Choroid plexus epithelial cell (primary cell): ENCODE data around the gene DNAH8.

Source experiments
- DNase-seq: peaks from one replicate; pipeline ENCODE4 v3.0.0-alpha.2; 2010; ENCODE audit warnings: low read depth
- H3K4me3 ChIP-seq: 2 replicates; pipeline ENCODE4 v1.5.1; 2011; ENCODE audit warnings: low read depth, mild to moderate bottlenecking, control low read depth, low read length, moderate library complexity
- TF ChIP-seq, protein P1 (sequence below): conservative IDR thresholded peaks from 2 replicates; pipeline ENCODE4 v1.5.1; 2011; ENCODE audit warnings: low read depth, mild to moderate bottlenecking, control low read depth, inconsistent platforms, low read length, moderate library complexity

The DNAH8 gene

DNA sequence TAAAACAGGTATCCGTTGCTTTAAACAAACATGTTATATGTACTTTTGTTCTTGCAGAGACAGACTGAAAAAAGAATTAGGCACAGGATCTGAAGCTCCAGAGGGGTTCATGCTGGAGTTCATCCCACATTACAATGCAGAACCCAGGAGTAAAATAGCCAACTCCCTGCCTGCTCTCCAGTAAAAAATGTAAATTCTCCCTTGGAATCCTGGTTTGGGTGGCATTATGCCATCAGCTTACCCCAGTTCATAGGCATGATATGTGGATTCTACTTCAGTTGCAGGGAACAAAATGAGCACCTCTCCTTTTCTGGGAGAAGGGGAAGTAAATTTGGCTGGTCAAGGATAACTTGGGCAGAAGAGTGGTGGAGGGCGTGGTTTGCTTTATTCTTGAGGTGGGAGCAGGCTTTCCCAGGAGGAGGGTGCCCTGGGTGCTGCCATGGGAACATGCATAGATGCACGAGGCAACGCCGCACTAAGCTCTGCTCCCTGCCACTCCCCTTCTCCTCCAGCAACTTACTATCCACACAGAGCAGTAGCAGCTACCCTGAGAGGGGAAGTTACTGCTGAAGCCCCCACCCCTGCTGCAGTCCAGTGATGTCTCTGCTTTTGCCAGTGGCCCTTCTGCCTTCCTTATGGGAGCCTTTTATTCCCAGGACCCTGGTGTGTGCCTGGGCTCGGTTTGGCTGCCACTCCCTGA, 261.8 kb downstream of the DNAH8 start:
- TF ChIP-seq, protein P1, sequence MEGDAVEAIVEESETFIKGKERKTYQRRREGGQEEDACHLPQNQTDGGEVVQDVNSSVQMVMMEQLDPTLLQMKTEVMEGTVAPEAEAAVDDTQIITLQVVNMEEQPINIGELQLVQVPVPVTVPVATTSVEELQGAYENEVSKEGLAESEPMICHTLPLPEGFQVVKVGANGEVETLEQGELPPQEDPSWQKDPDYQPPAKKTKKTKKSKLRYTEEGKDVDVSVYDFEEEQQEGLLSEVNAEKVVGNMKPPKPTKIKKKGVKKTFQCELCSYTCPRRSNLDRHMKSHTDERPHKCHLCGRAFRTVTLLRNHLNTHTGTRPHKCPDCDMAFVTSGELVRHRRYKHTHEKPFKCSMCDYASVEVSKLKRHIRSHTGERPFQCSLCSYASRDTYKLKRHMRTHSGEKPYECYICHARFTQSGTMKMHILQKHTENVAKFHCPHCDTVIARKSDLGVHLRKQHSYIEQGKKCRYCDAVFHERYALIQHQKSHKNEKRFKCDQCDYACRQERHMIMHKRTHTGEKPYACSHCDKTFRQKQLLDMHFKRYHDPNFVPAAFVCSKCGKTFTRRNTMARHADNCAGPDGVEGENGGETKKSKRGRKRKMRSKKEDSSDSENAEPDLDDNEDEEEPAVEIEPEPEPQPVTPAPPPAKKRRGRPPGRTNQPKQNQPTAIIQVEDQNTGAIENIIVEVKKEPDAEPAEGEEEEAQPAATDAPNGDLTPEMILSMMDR, result no peak
- H3K4me3 ChIP-seq, result no peak overlapping the region

DNA sequence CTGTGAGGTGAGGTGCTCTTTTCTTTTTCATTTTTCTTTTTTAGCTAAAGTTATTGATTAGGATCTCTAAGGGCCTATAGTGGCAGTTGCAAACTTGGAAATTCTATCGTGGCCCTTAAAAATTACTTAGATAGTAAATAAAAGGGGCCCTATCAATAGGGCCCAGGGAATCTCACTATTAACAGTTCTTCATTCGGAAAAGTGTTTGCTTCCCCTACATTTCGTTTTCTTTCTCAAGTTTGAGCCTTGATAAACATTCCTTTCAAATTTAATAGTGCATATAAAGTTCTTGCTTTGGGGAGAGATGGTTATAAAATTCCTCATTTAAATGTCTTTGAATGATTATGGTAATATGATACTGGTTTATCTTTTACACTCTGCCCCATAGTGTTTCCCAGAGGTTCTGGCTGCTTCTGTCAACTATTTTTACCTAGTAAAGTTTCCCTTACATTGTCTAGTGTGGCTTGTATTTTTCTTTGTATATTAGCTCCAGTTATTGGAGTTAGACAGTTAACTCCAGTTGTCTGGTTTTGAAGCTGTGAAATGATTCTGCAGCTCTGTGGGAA, 263.1 kb downstream of the DNAH8 start:
- H3K4me3 ChIP-seq, result no peak overlapping the region
- DNase-seq, result no peak
- TF ChIP-seq, protein P1, result no peak

More for the DNA sequence above, 261.8 kb downstream of the DNAH8 start:
- DNase-seq, result no peak

DNA sequence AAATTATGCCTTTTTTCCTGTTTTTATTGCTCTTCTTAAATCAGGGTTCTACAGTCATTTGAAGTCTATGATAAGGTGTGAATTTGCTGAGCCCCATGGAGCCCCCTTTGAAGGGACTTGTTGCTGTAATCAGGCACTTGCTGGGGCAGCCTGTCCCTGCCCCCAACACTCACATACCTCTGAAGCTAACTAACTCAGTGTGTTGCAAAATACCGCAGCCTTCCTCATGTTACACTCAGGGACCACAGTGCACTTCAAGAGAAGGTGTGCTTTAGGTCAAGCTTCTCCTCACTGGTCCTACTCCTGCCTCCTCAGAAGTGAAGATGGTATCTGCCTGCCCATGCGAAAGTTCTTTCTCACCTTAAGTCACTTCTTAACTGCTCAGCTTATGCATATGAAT, 267.4 kb downstream of the DNAH8 start:
- TF ChIP-seq, protein P1, result no peak
- no peak overlapping the region for H3K4me3 ChIP-seq
- DNase-seq, result no peak

DNA sequence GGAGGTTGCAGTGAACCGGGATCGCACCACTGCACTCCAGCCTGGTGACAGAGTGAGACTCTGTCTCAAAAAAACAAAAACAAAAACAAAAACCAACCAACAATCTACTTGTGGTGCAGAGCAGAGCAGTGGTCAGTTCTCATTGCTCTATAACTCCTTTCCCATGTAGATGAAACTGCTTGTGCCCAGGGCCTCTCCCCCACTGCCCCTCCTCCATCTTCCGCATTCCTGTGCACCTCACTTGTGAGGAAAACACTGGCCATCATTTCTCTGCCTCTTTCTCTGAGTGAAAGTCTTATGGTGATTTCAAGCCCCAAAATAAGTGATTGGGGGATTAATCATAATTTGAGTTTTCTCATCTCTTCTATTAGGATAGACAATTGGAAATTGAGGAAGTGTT, 269.6 kb downstream of the DNAH8 start:
- TF ChIP-seq, protein P1, result no peak
- H3K4me3 ChIP-seq, result no peak overlapping the region
- DNase-seq, result no peak

DNA sequence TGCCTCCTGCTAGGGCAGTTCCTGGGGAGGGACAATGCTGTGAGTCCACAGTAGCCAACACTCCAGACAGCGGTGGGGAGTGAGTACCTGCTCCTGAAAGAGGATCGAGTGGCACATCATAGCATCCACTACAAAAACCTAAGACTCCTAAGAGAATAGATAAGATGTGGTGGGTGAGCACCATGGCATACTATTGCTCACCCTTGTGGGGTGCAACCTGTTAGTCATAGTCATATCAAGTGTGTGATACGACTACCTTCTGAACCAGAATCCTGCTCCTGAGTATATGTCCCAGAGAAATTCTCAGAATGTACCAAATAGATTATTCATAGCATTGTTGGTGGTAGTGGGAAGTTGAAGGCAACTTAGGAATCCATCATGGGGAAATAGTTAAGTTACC, 270.7 kb downstream of the DNAH8 start:
- DNase-seq, result no peak
- no peak overlapping the region for H3K4me3 ChIP-seq
- TF ChIP-seq, protein P1, result no peak

DNA sequence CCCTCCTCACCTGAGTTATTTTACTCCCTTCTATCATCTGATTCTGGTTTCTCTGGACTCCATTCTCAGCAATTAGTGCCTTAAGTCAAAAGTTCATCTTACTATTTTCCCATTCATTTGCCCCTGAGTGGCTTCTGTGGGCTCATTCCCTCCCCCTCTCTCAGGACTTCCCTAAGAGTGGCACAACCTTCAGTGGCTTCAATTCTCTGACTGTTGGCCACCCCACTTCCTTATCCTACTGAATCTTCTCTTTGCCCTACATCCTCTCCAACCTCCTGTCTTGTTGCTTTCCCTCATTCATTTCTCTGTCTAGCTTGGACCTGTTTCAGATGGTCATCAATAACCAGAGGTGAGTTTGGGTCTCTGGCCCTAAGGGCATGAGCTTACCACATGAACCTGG, 272.4 kb downstream of the DNAH8 start:
- no peak overlapping the region for H3K4me3 ChIP-seq
- TF ChIP-seq, protein P1, result no peak
- no peak for DNase-seq
